WTC11 (cell line): ENCODE data around the gene KDM5B.

Experiments used
- FOXJ3 ChIP-seq: sonication (generic); formaldehyde crosslinking; IDR thresholded peaks from 2 replicates; pipeline ENCODE4 v1.9.0; 2021; ENCODE audit warnings: missing genetic modification reagents, mild to moderate bottlenecking, borderline replicate concordance
- TF ChIP-seq, protein P1 (sequence below): fragments of 200-600 bp; IDR thresholded peaks from 2 replicates; pipeline ENCODE4 v1.8.0; 2022; ENCODE audit warnings: antibody characterized with exemption

DNA sequence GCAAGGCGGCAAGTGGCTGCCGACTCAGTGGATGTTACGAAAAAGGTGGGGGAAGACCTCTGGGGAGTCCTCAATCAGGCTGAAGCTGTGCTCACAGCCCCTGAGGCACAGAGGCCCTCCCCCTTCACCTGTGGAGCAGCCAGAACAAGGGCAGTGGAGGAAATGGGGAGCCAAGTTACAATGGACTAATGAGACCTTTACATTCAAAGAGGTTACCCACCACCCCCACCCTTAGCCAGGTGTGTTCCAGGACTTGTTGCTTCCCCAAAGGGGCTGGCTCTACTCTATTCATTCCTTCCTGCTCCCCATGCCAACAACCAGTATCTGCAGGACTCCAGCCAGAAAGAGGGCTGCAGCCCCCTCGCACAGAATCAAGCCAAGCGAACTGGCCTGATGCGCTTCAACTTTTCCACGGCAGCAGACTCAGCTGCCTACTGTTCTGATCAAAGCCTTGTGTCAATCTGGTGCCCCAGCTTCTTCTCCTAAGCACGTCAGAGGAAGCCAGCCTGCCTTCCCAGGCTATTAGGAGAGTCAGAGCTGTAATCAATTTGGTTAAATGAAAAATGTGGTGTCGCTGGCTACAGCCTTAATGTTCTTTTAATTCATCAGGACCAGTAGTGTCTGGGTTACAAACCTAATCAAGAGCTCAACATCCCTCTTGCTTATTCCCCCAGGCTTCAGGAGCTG lies 96.1 kb downstream of the KDM5B start:
- TF ChIP-seq, protein P1, sequence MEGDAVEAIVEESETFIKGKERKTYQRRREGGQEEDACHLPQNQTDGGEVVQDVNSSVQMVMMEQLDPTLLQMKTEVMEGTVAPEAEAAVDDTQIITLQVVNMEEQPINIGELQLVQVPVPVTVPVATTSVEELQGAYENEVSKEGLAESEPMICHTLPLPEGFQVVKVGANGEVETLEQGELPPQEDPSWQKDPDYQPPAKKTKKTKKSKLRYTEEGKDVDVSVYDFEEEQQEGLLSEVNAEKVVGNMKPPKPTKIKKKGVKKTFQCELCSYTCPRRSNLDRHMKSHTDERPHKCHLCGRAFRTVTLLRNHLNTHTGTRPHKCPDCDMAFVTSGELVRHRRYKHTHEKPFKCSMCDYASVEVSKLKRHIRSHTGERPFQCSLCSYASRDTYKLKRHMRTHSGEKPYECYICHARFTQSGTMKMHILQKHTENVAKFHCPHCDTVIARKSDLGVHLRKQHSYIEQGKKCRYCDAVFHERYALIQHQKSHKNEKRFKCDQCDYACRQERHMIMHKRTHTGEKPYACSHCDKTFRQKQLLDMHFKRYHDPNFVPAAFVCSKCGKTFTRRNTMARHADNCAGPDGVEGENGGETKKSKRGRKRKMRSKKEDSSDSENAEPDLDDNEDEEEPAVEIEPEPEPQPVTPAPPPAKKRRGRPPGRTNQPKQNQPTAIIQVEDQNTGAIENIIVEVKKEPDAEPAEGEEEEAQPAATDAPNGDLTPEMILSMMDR: no peak
- no peak for TF ChIP-seq FOXJ3 (CRISPR knock-in tag)
